K562 treated with DMSO at 1 percent for 4 hours (cell line): ENCODE measurements around the gene ABCA12. TPM values are rescaled to one million over a fixed set of nuclear protein-coding genes. Genes with fewer than 3 reads are reported as not detected.

ENCODE experiments used
- total RNA-seq: library from RNA; unstranded; fragments of 300-600 nt; gene quantifications from 2 replicates; pipeline ENCODE4 v1.2.3, GENCODE V29; 2022; ENCODE audit not compliant: insufficient read depth

The ABCA12 gene
- total RNA-seq: not detected in 2 replicates

GRCh38 chr2:215138479-215138878 lies at the start of gene ABCA12:
Gene ABCA12, minus strand, starts transcription at chr2:215138626. Its CDS starts 418 bp downstream, at chr2:215138208.

Other genes with a start within 250 kb of the ABCA12 start
- gene ATIC, start 173.4 kb upstream of the ABCA12 start, total RNA-seq: 160 and 196 TPM in 2 replicates